HEK293 (cell line): Measurements from ENCODE around the gene KDM3B.

ENCODE experiments used
- BCL6B ChIP-seq: fragments of 450-650 bp; formaldehyde crosslinking; IDR thresholded peaks from 2 replicates; pipeline ENCODE4 v1.5.1; 2017; ENCODE audit warnings: missing biosample characterization, missing genetic modification characterization
- HIC1 ChIP-seq: fragments of 450-650 bp; formaldehyde crosslinking; IDR thresholded peaks from 2 replicates; pipeline ENCODE4 v1.5.1; 2016; ENCODE audit warnings: missing biosample characterization, missing genetic modification characterization
- HOXD13 ChIP-seq: sonication (generic); formaldehyde crosslinking; IDR thresholded peaks from 2 replicates; pipeline ENCODE4 v1.8.0; 2022; ENCODE audit warnings: missing genetic modification reagents, borderline replicate concordance
- IKZF3 ChIP-seq: fragments of 450-650 bp; IDR thresholded peaks from 2 replicates; pipeline ENCODE4 v1.5.0; 2018; ENCODE audit warnings: missing biosample characterization, mild to moderate bottlenecking, missing genetic modification characterization, moderate library complexity
- KLF1 ChIP-seq: fragments of 450-650 bp; formaldehyde crosslinking; IDR thresholded peaks from 2 replicates; pipeline ENCODE4 v1.5.1; 2016; ENCODE audit warnings: missing biosample characterization, missing genetic modification characterization
- MYNN ChIP-seq: fragments of 450-650 bp; formaldehyde crosslinking; IDR thresholded peaks from 2 replicates; pipeline ENCODE4 v1.5.1; 2016; ENCODE audit warnings: missing biosample characterization, missing genetic modification characterization, borderline replicate concordance
- OSR2 ChIP-seq: fragments of 450-650 bp; formaldehyde crosslinking; IDR thresholded peaks from 2 replicates; pipeline ENCODE4 v1.5.1; 2016; ENCODE audit warnings: missing biosample characterization, missing genetic modification characterization
- PBX3 ChIP-seq: sonication (generic); formaldehyde crosslinking; IDR thresholded peaks from 2 replicates; pipeline ENCODE4 v1.8.1; 2022; ENCODE audit warnings: mild to moderate bottlenecking, moderate library complexity, missing genetic modification reagents
- SP2 ChIP-seq: fragments of 450-650 bp; formaldehyde crosslinking; IDR thresholded peaks from 2 replicates; pipeline ENCODE4 v1.5.1; 2016; ENCODE audit warnings: missing biosample characterization, missing genetic modification characterization
- ZBTB11 ChIP-seq: fragments of 450-650 bp; formaldehyde crosslinking; conservative IDR thresholded peaks from 2 replicates; pipeline ENCODE4 v1.5.1; 2016; ENCODE audit warnings: low read depth, missing biosample characterization, missing genetic modification characterization
- ZBTB44 ChIP-seq: fragments of 450-650 bp; IDR thresholded peaks from 2 replicates; pipeline ENCODE4 v1.5.1; 2018; ENCODE audit warnings: missing biosample characterization, mild to moderate bottlenecking, missing genetic modification characterization
- ZBTB8A ChIP-seq: fragments of 450-650 bp; formaldehyde crosslinking; IDR thresholded peaks from 2 replicates; pipeline ENCODE4 v1.5.1; 2016; ENCODE audit warnings: missing biosample characterization, missing genetic modification characterization
- ZNF169 ChIP-seq: fragments of 450-650 bp; formaldehyde crosslinking; IDR thresholded peaks from 2 replicates; pipeline ENCODE4 v1.5.1; 2016; ENCODE audit warnings: missing biosample characterization, missing genetic modification characterization
- ZNF214 ChIP-seq: fragments of 450-650 bp; formaldehyde crosslinking; IDR thresholded peaks from 2 replicates; pipeline ENCODE4 v1.5.1; 2017; ENCODE audit warnings: missing biosample characterization, mild to moderate bottlenecking, missing genetic modification characterization, borderline replicate concordance
- ZNF26 ChIP-seq: fragments of 450-650 bp; formaldehyde crosslinking; IDR thresholded peaks from 2 replicates; pipeline ENCODE4 v1.5.1; 2016; ENCODE audit warnings: missing biosample characterization, missing genetic modification characterization
- ZNF416 ChIP-seq: fragments of 450-650 bp; formaldehyde crosslinking; IDR thresholded peaks from 2 replicates; pipeline ENCODE4 v1.5.1; 2016; ENCODE audit warnings: missing biosample characterization, missing genetic modification characterization
- ZNF423 ChIP-seq: fragments of 450-650 bp; formaldehyde crosslinking; IDR thresholded peaks from 2 replicates; pipeline ENCODE4 v1.5.1; 2016; ENCODE audit warnings: missing biosample characterization, missing genetic modification characterization
- ZNF433 ChIP-seq: fragments of 450-650 bp; formaldehyde crosslinking; IDR thresholded peaks from 2 replicates; pipeline ENCODE4 v1.5.1; 2016; ENCODE audit warnings: missing biosample characterization, missing genetic modification characterization, low read depth
- ZNF473 ChIP-seq: fragments of 450-650 bp; formaldehyde crosslinking; IDR thresholded peaks from 2 replicates; pipeline ENCODE4 v1.5.1; 2017; ENCODE audit warnings: missing biosample characterization, missing genetic modification characterization
- ZNF629 ChIP-seq: fragments of 450-650 bp; formaldehyde crosslinking; IDR thresholded peaks from 2 replicates; pipeline ENCODE4 v1.5.1; 2017; ENCODE audit warnings: missing biosample characterization, missing genetic modification characterization
- ZNF639 ChIP-seq: fragments of 450-650 bp; formaldehyde crosslinking; IDR thresholded peaks from 2 replicates; pipeline ENCODE4 v1.5.1; 2016; ENCODE audit warnings: missing biosample characterization, missing genetic modification characterization
- ZNF660 ChIP-seq: fragments of 450-650 bp; IDR thresholded peaks from 2 replicates; pipeline ENCODE4 v1.5.1; 2018; ENCODE audit warnings: missing biosample characterization, mild to moderate bottlenecking, missing genetic modification characterization
- ZNF837 ChIP-seq: fragments of 450-650 bp; formaldehyde crosslinking; IDR thresholded peaks from 2 replicates; pipeline ENCODE4 v1.5.1; 2016; ENCODE audit warnings: missing biosample characterization, missing genetic modification characterization
- ZXDB ChIP-seq: fragments of 450-650 bp; formaldehyde crosslinking; IDR thresholded peaks from 2 replicates; pipeline ENCODE4 v1.5.1; 2016; ENCODE audit warnings: missing biosample characterization, missing genetic modification characterization

Gene KDM3B

GRCh38 chr5:138464388-138465260 lies 112.1 kb downstream of the KDM3B start (continued):
- TF ChIP-seq ZNF639 (0 out of 2 replicates have a peak, but pooled peaks have one; percentile 14), MYNN (tag by site-specific recombination) (no peak), ZNF169 (no peak), ZNF416 (tag by site-specific recombination) (no peak), ZNF837 (tag by site-specific recombination) (no peak), OSR2 (peak; percentile 42; the same call in 1 of the 2 replicates), PBX3 (CRISPR knock-in tag) (peak; percentile 50; the same call in 1 of the 2 replicates), HIC1 (peak; percentile 96), ZBTB44 (tag by site-specific recombination) (no peak), SP2 (tag by site-specific recombination) (peak; percentile 93), KLF1 (peak; percentile 86), ZXDB (tag by site-specific recombination) (peak; percentile 99), IKZF3 (tag by site-specific recombination) (peak; percentile 98), ZNF26 (tag by site-specific recombination) (no peak), ZBTB11 (tag by site-specific recombination) (peak; percentile 60; the same call in 1 of the 2 replicates), HOXD13 (no peak), ZBTB8A (tag by site-specific recombination) (peak; percentile 98), BCL6B (tag by site-specific recombination) (no peak), ZNF214 (no peak), ZNF629 (no peak), ZNF433 (tag by site-specific recombination) (no peak), ZNF423 (tag by site-specific recombination) (peak; percentile 16; the same call in 1 of the 2 replicates), ZNF473 (tag by site-specific recombination) (no peak), ZNF660 (tag by site-specific recombination) (0 out of 2 replicates have a peak, but pooled peaks have one; percentile 9)
